Spleen (tissue), 11 donors: ENCODE results near the gene P2RY11. TPM values are rescaled to one million over a fixed set of nuclear protein-coding genes. Genes with fewer than 3 reads are reported as not detected.
A peak's percentile ranks its signal among the peaks of the same experiment; 100 is the strongest.

ENCODE experiments used
- DNase-seq: peaks from one replicate; pipeline ENCODE4 v3.0.0-alpha.2; 2020
- H3K27ac ChIP-seq, 8 donors: fragments of 200-600 bp; sonication (generic) in 7 of 8; 1 replicate in 4 of 8; 2 replicates in 4 of 8; pipeline versions ENCODE4 v1.5.0 to v1.8.0; 2016 to 2021; ENCODE audit warnings: inconsistent platforms in 4 of 8, mild to moderate bottlenecking in 4 of 8, moderate library complexity in 1 of 8
- H3K27me3 ChIP-seq, 7 donors: fragments of 200-600 bp; sonication (generic) in 6 of 7; replicated peaks in 1 of 7; 1 replicate in 4 of 7; 2 replicates in 3 of 7; pipeline versions ENCODE4 v1.5.0 to v1.8.0; 2016 to 2021; ENCODE audit warnings: inconsistent platforms in 3 of 7, mild to moderate bottlenecking in 1 of 7
- H3K36me3 ChIP-seq, 6 donors: fragments of 200-600 bp; sonication (generic) in 5 of 6; 1 replicate in 4 of 6; 2 replicates in 2 of 6; pipeline versions ENCODE4 v1.5.0 to v1.8.0; 2016 to 2021; ENCODE audit warnings: inconsistent platforms in 2 of 6
- H3K4me1 ChIP-seq, 6 donors: fragments of 200-600 bp; sonication (generic) in 5 of 6; 1 replicate in 3 of 6; 2 replicates in 3 of 6; pipeline versions ENCODE4 v1.5.0 to v1.8.0; 2016 to 2021; ENCODE audit warnings: inconsistent platforms in 3 of 6
- H3K4me3 ChIP-seq, 8 donors: fragments of 200-600 bp; sonication (generic) in 7 of 8; 1 replicate in 4 of 8; 2 replicates in 4 of 8; pipeline versions ENCODE4 v1.5.0 to v1.8.0; 2016 to 2021; ENCODE audit warnings: inconsistent platforms in 4 of 8, mild to moderate bottlenecking in 4 of 8, moderate library complexity in 2 of 8
- H3K9me3 ChIP-seq, 8 donors: fragments of 200-600 bp; sonication (generic) in 7 of 8; 1 replicate in 4 of 8; 2 replicates in 4 of 8; pipeline versions ENCODE4 v1.5.0 to v1.8.0; 2016 to 2021; ENCODE audit warnings: inconsistent platforms in 4 of 8
- CTCF ChIP-seq, 11 experiments: fragments of 200-600 bp in 7 of 11; fragments of 450-650 bp in 4 of 11; sonication (generic) in 4 of 11; IDR thresholded peaks in 8 of 11; conservative IDR thresholded peaks in 3 of 11; 1 replicate in 7 of 11; 2 replicates in 4 of 11; pipeline versions ENCODE4 v1.4.0 to v1.8.0; 2016 to 2021; ENCODE audit warnings: antibody characterized with exemption in 11 of 11, inconsistent platforms in 4 of 11, mild to moderate bottlenecking in 1 of 11
- POLR2A ChIP-seq, 3 donors: fragments of 450-650 bp; IDR thresholded peaks; one replicate each; pipeline ENCODE4 v1.5.1; 2017; ENCODE audit warnings: antibody characterized with exemption in 3 of 3, mild to moderate bottlenecking in 1 of 3
- POLR2AphosphoS5 ChIP-seq, 3 donors: sonication (generic); formaldehyde crosslinking; IDR thresholded peaks; one replicate each; pipeline ENCODE4 v1.5.1; 2017; ENCODE audit warnings: antibody characterized with exemption in 3 of 3
- WGBS, 5 donors: extraction: QIAGEN DNeasy Blood & Tissue Kit in 3 of 5; methylation state at CpG; one replicate each; pipeline versions ENCODE4 v1.1.5 to v1.1.7; 2013 to 2018; 5-methylcytosine and 5-hydroxymethylcytosine counted together
- intact Hi-C: fragments of 100-400 bp; cut with DNase I; formaldehyde crosslinking; loops from one replicate; pipeline ENCODE4 v1.15.0; 2023; ENCODE audit warnings: low total_unique reads
- polyA plus RNA-seq, 3 donors: library from polyadenylated mRNA; stranded (reverse); fragments of 200-250 nt; gene quantifications; one replicate each; pipeline ENCODE4 v1.2.1, GENCODE V29; 2013
- total RNA-seq, 7 donors: library from RNA; depleted of rRNA in 3 of 7; stranded (reverse); fragments of >200 nt in 3 of 7; fragmentation: NEBNext Ultra II Directional in 4 of 7; extraction: Animal tissue kit (Norgen Biotek cat#: 25700) in 4 of 7; gene quantifications; one replicate each; pipeline versions ENCODE4 v1.1.0 to v1.2.1, GENCODE V29; 2016 to 2021
- donor health status: healthy with polysubstance abuse.
- donor health status: DM: no; HTN: no; CAD: no; lungs with moderate emphysema.
- donor health status: DM: no; HTN: no; CAD: no.
- donor health status: Bipolar disorder and iron deficiency.
- donor health status: healthy.
- donor health status: DM: no; HTN: no; CAD: no.
- donor health status: DM: yes; HTN: yes; CAD: no.

Gene P2RY11
- total and polyA plus RNA-seq, 10 donors: 7.9 to 24.2 (median 16.9) TPM

DNA sequence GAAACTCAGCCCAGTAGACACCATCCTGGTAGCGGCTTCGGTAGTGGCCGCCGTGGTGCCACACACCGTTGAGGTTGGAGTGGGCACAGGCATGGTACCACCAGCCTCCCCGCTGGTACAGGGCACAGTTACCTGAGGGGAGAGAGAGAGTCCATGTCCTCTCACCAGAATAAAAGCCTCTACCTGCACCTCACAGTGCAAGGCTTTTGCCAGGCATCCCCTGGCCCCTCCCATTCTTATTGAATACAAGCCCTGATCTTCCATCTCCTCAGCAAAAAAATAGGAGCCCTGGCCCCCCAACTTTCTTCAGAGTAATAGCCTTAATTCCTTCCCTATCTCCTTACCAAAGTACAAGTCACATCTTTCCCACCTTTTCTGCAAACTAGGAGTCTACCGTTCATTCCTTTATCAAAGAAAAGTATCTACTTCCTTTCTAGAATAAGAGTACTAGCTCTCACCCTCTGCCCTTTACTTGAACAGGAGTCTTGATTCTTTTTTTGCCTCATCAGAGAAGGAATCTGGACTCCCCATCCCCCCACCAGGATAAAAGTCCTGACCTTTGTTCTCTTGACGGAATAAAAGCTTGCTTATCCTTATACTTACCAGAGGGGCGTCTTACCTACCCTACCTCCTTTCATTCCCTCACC is 18.7 kb upstream of the P2RY11 start:
- Histone ChIP-seq H3K27ac (peak overlapping the region in 4 of 8 donors; percentile 23 to 73 (median 42)), H3K9me3 (peaks cover 0 to 3% (median 0%) of the 10 kb centered on the region in 8 donors), H3K4me1 (peaks cover 3 to 41% (median 24%) of the 10 kb centered on the region in 6 donors), H3K27me3 (no peaks in the 10 kb centered on the region), H3K4me3 (no peak overlapping the region), H3K36me3 (peaks cover 0 to 56% (median 46%) of the 10 kb centered on the region in 6 donors)
- intact Hi-C loops: no loop called here
- DNase-seq: peak; percentile 7
- TF ChIP-seq POLR2AphosphoS5 (IDR thresholded peaks at IDR 0.05) (peak in 1 of 3 donors; percentile 23), CTCF (IDR thresholded peaks at IDR 0.05 in 8 of 11, conservative IDR thresholded peaks at IDR 0.05 in 3 of 11) (no peak), POLR2A (IDR thresholded peaks at IDR 0.05) (no peak)
- WGBS, 5 donors: 93 to 96% (median 94%) methylated on average over 5 to 9 of the region's 9 CpGs

GRCh38 chr19:10093295-10094186 is 18.0 kb upstream of the P2RY11 start:
- H3K36me3 ChIP-seq: peaks cover 0 to 54% (median 46%) of the 10 kb centered on the region in 6 donors
- TF ChIP-seq POLR2AphosphoS5 (IDR thresholded peaks at IDR 0.05) (peak in 2 of 3 donors; percentile 37 to 60), CTCF (IDR thresholded peaks at IDR 0.05 in 8 of 11, conservative IDR thresholded peaks at IDR 0.05 in 3 of 11) (no peak), POLR2A (IDR thresholded peaks at IDR 0.05) (no peak)
- no peak overlapping the region for H3K4me3 ChIP-seq
- peaks cover 3 to 47% (median 24%) of the 10 kb centered on the region in 6 donors for H3K4me1 ChIP-seq
- DNase-seq: peak; percentile 71
- H3K27me3 ChIP-seq: no peaks in the 10 kb centered on the region
- 82 to 96% (median 91%) methylated on average over 10 to 22 of the region's 22 CpGs for WGBS, 5 donors
- H3K9me3 ChIP-seq: peaks cover 0 to 3% (median 0%) of the 10 kb centered on the region in 8 donors
- intact Hi-C loops: no loop called here
- H3K27ac ChIP-seq: no peak overlapping the region

GRCh38 chr19:10095622-10095947 is 15.9 kb upstream of the P2RY11 start:
- H3K27ac ChIP-seq: peak overlapping the region in 7 of 8 donors; percentile 72 to 91 (median 84)
- 55 to 70% (median 57%) methylated on average over 7 of the region's 7 CpGs for WGBS, 5 donors

More at GRCh38 chr19:10095622-10095947, 15.9 kb upstream of the P2RY11 start:
- peaks cover 6 to 67% (median 32%) of the 10 kb centered on the region in 6 donors for H3K4me1 ChIP-seq
- H3K4me3 ChIP-seq: peak overlapping the region in 4 of 8 donors; percentile 47 to 75 (median 51)
- H3K9me3 ChIP-seq: peaks cover 0 to 3% (median 0%) of the 10 kb centered on the region in 8 donors
- intact Hi-C loops: no loop called here
- no peak for TF ChIP-seq CTCF (IDR thresholded peaks at IDR 0.05 in 8 of 11, conservative IDR thresholded peaks at IDR 0.05 in 3 of 11)
- no peak for TF ChIP-seq POLR2AphosphoS5 (IDR thresholded peaks at IDR 0.05)
- TF ChIP-seq POLR2A (IDR thresholded peaks at IDR 0.05): no peak
- H3K36me3 ChIP-seq: peaks cover 0 to 34% (median 29%) of the 10 kb centered on the region in 6 donors
- H3K27me3 ChIP-seq: no peaks in the 10 kb centered on the region
- no peak for DNase-seq
